Lung microvascular endothelial cell (primary cell): ENCODE results near the gene OPTN. TPM values are rescaled to one million over a fixed set of nuclear protein-coding genes. Genes with fewer than 3 reads are reported as not detected.

Experiments
- DNase-seq, 2 donors: peaks; one replicate each; pipeline versions ENCODE4 v3.0.0 to v3.0.0-alpha.2; 2010; ENCODE audit warnings: low read depth in 2 of 2
- total RNA-seq: library from RNA; depleted of rRNA; stranded (reverse); fragments of >200 nt; gene quantifications from 2 replicates; pipeline ENCODE4 v1.2.1, GENCODE V29; 2014

The OPTN gene
- total RNA-seq, 1 donor from 2014 or later: 105 TPM

DNA sequence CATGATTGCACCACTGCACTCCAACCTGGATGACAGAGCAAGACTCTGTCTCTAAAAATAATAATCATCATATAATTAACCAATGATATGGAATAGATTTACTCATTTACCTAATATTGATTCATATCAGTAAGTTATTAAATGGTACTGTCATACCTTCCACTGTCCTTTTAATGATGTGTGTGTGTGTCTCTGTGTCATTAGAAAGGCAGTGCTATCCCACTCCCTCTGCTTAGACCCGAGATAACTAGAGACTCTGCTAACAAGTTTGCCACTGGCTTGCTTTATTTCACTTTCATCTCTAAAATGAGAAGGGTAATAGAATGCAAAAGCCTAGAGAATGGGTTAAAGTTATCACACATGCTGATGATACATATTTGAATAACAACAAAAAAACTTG, 82.5 kb downstream of the OPTN start:
- DNase-seq: no peak

- DNase-seq: no peak
Observed at GRCh38 chr10:13183625-13184024, 83.7 kb downstream of the OPTN start.

- no peak for DNase-seq
Observed at GRCh38 chr10:13184276-13184675, 84.3 kb downstream of the OPTN start.

- DNase-seq: no peak
Observed at GRCh38 chr10:13184730-13185514, 85.0 kb downstream of the OPTN start.

GRCh38 chr10:13187135-13187534, 87.2 kb downstream of the OPTN start:
- DNase-seq: no peak

Other genes starting within 250 kb of the OPTN start
- under 0.01 and 0.60 TPM in 2 replicates for gene CCDC3, start 98.5 kb upstream of the OPTN start, total RNA-seq
- gene MCM10, start 61.4 kb downstream of the OPTN start, total RNA-seq: 2.4 and 5.0 TPM in 2 replicates
- not detected in 2 replicates for gene UCMA, start 134.2 kb downstream of the OPTN start, total RNA-seq
- 7.2 and 12.1 TPM in 2 replicates for gene PHYH, start 199.9 kb downstream of the OPTN start, total RNA-seq
- gene SEPHS1, start 248.1 kb downstream of the OPTN start, total RNA-seq: 29.0 and 35.1 TPM in 2 replicates